HG02852 (cell line): ENCODE results near the gene MAPK12.
"Not testable (repeated sequence)": the region's sequence is repeated elsewhere in the genome, so short reads cannot be mapped to it uniquely, and the experiment has no call there.

Source experiments
- ATAC-seq: cut with Tn5 transposase; IDR thresholded peaks from one replicate; pipeline ENCODE4 v1.9.1; 2021; ENCODE audit warnings: mild to moderate bottlenecking, moderate library complexity; ENCODE audit not compliant: unreplicated experiment

The MAPK12 gene

GRCh38 chr22:50282361-50283155 lies 21.1 kb upstream of the MAPK12 start:
- ATAC-seq, result no peak

- no peak for ATAC-seq
Measured at GRCh38 chr22:50281957-50282356, 20.5 kb upstream of the MAPK12 start.

GRCh38 chr22:50281384-50281760 lies 19.9 kb upstream of the MAPK12 start:
- no peak for ATAC-seq

- ATAC-seq, result no peak
Measured at GRCh38 chr22:50280708-50281383, 19.4 kb upstream of the MAPK12 start.

GRCh38 chr22:50280022-50280707 lies 18.7 kb upstream of the MAPK12 start:
- ATAC-seq, result no peak

GRCh38 chr22:50278956-50279619 lies 17.6 kb upstream of the MAPK12 start:
- ATAC-seq, result no peak

GRCh38 chr22:50278461-50278860 lies 17.0 kb upstream of the MAPK12 start:
- ATAC-seq, result no peak

- ATAC-seq, result no peak
Measured at GRCh38 chr22:50277761-50278160, 16.3 kb upstream of the MAPK12 start.

- peak; percentile 55 for ATAC-seq
Measured at GRCh38 chr22:50276143-50276542, 14.7 kb upstream of the MAPK12 start.

GRCh38 chr22:50275181-50276055 lies 13.9 kb upstream of the MAPK12 start:
- ATAC-seq, result no peak

- no peak for ATAC-seq
Measured at GRCh38 chr22:50274771-50275170, 13.3 kb upstream of the MAPK12 start.

GRCh38 chr22:50274311-50274710 lies 12.8 kb upstream of the MAPK12 start:
- no peak for ATAC-seq

- not testable (repeated sequence) for ATAC-seq
Measured at GRCh38 chr22:50273781-50274180, 12.3 kb upstream of the MAPK12 start.

- ATAC-seq, result not testable (repeated sequence)
Measured at GRCh38 chr22:50273352-50273751, 11.9 kb upstream of the MAPK12 start.

- no peak for ATAC-seq
Measured at GRCh38 chr22:50272044-50272802, 10.7 kb upstream of the MAPK12 start.

GRCh38 chr22:50271519-50271970 lies 10.1 kb upstream of the MAPK12 start:
- ATAC-seq, result no peak

- ATAC-seq, result no peak
Measured at GRCh38 chr22:50270666-50271394, 9.3 kb upstream of the MAPK12 start.

- no peak for ATAC-seq
Measured at GRCh38 chr22:50269970-50270665, 8.6 kb upstream of the MAPK12 start, which contains the start of gene MAPK11. MAPK11 (minus strand) TSS chr22:50270380; CDS start chr22:50270292, 88 bp downstream.
